ENCODE data around the gene MAL.

The MAL gene

DNA sequence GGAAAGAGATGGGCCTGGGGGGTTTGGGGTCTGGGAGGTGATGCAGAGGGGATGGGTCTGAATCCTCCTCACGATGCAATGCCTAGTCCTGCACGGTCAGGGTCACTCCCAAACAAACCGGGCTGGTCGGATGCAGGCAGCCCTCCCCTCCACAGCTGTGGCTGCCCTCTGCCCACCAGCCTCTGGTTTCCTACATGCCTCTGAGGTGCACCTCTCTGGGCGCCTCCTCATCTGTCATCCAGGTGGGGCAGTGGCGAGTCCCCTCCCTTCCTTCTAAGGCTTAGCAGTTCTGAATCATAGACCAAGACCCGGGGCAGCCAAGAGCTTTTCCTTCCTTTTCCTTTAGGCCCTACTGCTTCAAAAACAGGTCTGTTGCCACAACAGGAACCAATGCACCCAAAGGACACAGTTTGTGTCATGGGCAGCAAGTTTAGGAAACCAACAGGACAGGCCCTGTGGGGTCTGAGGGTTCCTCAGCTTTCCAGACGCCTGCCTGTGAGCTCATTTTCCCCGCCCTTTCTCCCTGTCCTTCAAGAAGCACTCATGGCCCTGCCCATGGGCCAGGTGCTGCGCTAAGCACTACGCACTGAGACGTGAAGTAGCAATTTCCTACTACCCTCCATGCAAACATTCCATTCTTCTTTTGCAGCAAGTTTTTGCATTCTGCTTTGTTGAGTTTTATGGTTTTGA lies 6.5 kb upstream of the MAL start:
- no peaks in the 10 kb centered on the region for H3K79me1 ChIP-seq (ENCODE audit: low read depth, low read length)
- DNase-seq (ENCODE audit: low spot score) = no peak
- H3K27me3 ChIP-seq (ENCODE audit: control insufficient read depth in 3 of 3, insufficient read depth in 3 of 3, low read depth in 1 of 3, low read length in 3 of 3) = peaks cover 0 to 66% (median 15%) of the 10 kb centered on the region in 3 experiments

DNA sequence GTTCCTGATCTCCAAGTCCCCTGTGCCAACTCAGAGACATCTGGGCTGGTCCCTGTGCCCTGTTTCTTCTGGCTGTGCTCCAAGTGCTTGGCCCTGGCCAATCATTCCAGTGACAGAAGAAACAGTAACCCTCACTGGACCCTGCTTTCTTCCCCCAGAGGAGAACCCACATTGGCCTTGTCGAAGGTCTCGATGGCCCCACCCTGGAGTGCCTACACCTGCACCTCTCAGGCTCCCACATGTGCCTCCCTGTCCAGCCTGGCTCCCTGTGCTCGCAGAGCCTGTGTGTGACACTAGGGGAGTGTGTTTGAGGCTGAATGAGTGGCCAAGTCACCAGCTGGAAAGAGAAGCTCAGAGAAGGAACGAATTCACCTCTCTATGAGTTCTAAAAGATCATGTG lies 5.9 kb upstream of the MAL start:
- H2AK5ac ChIP-seq (ENCODE audit: low read depth, low read length) = peak overlapping the region; percentile 23
- no peaks in the 10 kb centered on the region for H3K79me1 ChIP-seq (ENCODE audit: low read depth, low read length)
- H3K4me2 ChIP-seq (ENCODE audit: insufficient read depth, low read length, poor library complexity, severe bottlenecking) = no peak overlapping the region
- no peak overlapping the region for H2BK120ac ChIP-seq (ENCODE audit: low read depth, low read length)
- no peak overlapping the region for H4K91ac ChIP-seq (ENCODE audit: low read depth, low read length, poor library complexity)
- H3K9me3 ChIP-seq (replicated peaks in 1 of 2; ENCODE audit: control insufficient read depth in 2 of 2, insufficient read depth in 1 of 2, low read depth in 1 of 2, low read length in 2 of 2) = no peaks in the 10 kb centered on the region
- no peak overlapping the region for H3K4ac ChIP-seq (ENCODE audit: low read length)
- no peak overlapping the region for H3K18ac ChIP-seq (ENCODE audit: low read length)
- no peak overlapping the region for H2BK12ac ChIP-seq (ENCODE audit: low read length)
- no CpG with 5 or more reads among the region's 4 CpGs for WGBS, 2 donors (ENCODE audit: extremely low coverage in 2 of 2, insufficient read length in 2 of 2, insufficient replicate concordance in 1 of 2)
- no peak overlapping the region for H3K4me3 ChIP-seq (ENCODE audit: low read length in 2 of 2)
- peaks cover 0 to 69% (median 21%) of the 10 kb centered on the region in 3 experiments for H3K27me3 ChIP-seq (ENCODE audit: control insufficient read depth in 3 of 3, insufficient read depth in 3 of 3, low read depth in 1 of 3, low read length in 3 of 3)
- no peak overlapping the region for H2BK15ac ChIP-seq (ENCODE audit: low read length)
- no peaks in the 10 kb centered on the region for H3K4me1 ChIP-seq (ENCODE audit: control insufficient read depth in 2 of 2, insufficient read depth in 1 of 2, low read depth in 1 of 2, low read length in 2 of 2)
- no peak for DNase-seq (ENCODE audit: low spot score)
- no peak overlapping the region for H4K8ac ChIP-seq (ENCODE audit: low read depth, low read length)
- H3K23ac ChIP-seq (ENCODE audit: low read depth, low read length, poor library complexity) = no peak overlapping the region
- H3K27ac ChIP-seq (replicated peaks; ENCODE audit: low read length) = no peak overlapping the region
- no peaks in the 10 kb centered on the region for H3K36me3 ChIP-seq (replicated peaks in 1 of 2; ENCODE audit: control insufficient read depth in 2 of 2, insufficient read depth in 2 of 2, low read length in 2 of 2)
- H2BK5ac ChIP-seq (ENCODE audit: low read length) = no peak overlapping the region
- H3K9ac ChIP-seq (ENCODE audit: low read depth, low read length, poor library complexity) = no peak overlapping the region
- H3K14ac ChIP-seq (ENCODE audit: low read length) = no peak overlapping the region
- H2AFZ ChIP-seq (ENCODE audit: low read length) = no peak overlapping the region

More for the DNA sequence above, 6.5 kb upstream of the MAL start:
- H3K14ac ChIP-seq (ENCODE audit: low read length) = no peak overlapping the region
- H3K18ac ChIP-seq (ENCODE audit: low read length) = no peak overlapping the region
- H3K4me1 ChIP-seq (ENCODE audit: control insufficient read depth in 2 of 2, insufficient read depth in 1 of 2, low read depth in 1 of 2, low read length in 2 of 2) = no peaks in the 10 kb centered on the region
- H2AFZ ChIP-seq (ENCODE audit: low read length) = no peak overlapping the region
- H3K9ac ChIP-seq (ENCODE audit: low read depth, low read length, poor library complexity) = no peak overlapping the region
- no CpG with 5 or more reads among the region's 12 CpGs for WGBS, 2 donors (ENCODE audit: extremely low coverage in 2 of 2, insufficient read length in 2 of 2, insufficient replicate concordance in 1 of 2)
- no peak overlapping the region for H3K4me2 ChIP-seq (ENCODE audit: insufficient read depth, low read length, poor library complexity, severe bottlenecking)
- H3K4ac ChIP-seq (ENCODE audit: low read length) = no peak overlapping the region
- H3K9me3 ChIP-seq (replicated peaks in 1 of 2; ENCODE audit: control insufficient read depth in 2 of 2, insufficient read depth in 1 of 2, low read depth in 1 of 2, low read length in 2 of 2) = no peaks in the 10 kb centered on the region
- no peak overlapping the region for H3K4me3 ChIP-seq (ENCODE audit: low read length in 2 of 2)
- no peak overlapping the region for H2BK120ac ChIP-seq (ENCODE audit: low read depth, low read length)
- H2BK15ac ChIP-seq (ENCODE audit: low read length) = no peak overlapping the region
- no peak overlapping the region for H3K27ac ChIP-seq (replicated peaks; ENCODE audit: low read length)
- no peak overlapping the region for H2BK12ac ChIP-seq (ENCODE audit: low read length)
- H2AK5ac ChIP-seq (ENCODE audit: low read depth, low read length) = peak overlapping the region; percentile 23
- no peaks in the 10 kb centered on the region for H3K36me3 ChIP-seq (replicated peaks in 1 of 2; ENCODE audit: control insufficient read depth in 2 of 2, insufficient read depth in 2 of 2, low read length in 2 of 2)
- no peak overlapping the region for H4K8ac ChIP-seq (ENCODE audit: low read depth, low read length)
- H2BK5ac ChIP-seq (ENCODE audit: low read length) = no peak overlapping the region
- H4K91ac ChIP-seq (ENCODE audit: low read depth, low read length, poor library complexity) = no peak overlapping the region
- H3K23ac ChIP-seq (ENCODE audit: low read depth, low read length, poor library complexity) = no peak overlapping the region

DNA sequence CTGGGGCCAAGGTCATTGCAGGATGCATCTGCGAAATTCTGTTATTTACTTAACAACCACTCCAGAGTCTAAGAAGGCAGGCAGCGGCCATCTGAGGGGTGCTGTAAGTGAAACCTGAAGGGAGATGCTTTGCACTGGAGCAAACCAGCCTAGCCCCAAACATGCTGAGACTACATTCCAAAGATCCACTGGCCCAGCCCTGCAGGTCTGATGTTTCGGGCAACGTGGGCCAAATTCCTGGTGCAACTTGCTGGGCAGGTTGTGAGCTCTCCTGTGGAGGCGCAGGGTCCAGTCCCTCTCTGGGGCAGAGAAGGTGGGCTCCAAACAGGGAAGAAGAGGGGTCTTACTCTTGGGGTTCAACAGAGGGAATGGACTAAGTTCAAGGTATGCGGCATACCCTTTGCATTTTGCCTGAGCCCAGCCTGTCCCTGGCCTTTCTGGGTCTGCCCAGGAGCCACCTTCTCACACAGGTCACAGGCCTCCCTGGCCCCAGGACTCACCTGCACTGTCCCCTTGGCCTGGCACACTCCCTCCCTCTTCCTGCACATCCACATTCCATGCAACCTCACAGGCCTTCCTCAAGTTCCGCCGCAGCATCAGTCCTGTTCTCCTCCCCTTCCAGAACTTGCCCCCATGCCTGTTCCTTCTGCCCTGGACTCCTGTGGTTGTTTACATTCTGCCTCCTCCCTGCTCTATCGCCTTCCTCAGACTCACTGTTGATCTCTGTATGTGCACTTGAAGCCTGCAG lies 5.1 kb upstream of the MAL start:
- no peaks in the 10 kb centered on the region for H3K9me3 ChIP-seq (replicated peaks in 1 of 2; ENCODE audit: control insufficient read depth in 2 of 2, insufficient read depth in 1 of 2, low read depth in 1 of 2, low read length in 2 of 2)

DNA sequence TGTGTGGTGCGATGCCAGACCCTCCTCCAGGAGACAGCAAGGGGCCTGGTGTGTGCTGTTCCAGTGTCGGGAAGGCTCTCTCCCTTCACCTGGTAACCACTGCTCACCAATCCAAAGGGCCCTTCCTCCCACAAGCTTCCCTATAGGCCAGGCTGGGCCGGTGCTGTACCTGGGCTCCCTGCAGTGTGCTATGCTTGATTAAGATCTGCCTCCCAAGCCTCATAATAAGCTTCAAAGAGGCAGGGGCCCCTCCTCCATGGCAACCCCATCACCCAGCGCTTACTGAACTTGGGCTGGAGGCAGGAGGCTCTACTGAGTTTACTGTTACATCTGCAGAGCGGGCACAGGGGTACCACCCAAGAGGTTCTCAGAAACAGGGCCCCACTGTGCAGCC lies 4.5 kb upstream of the MAL start:
- no peak for DNase-seq (ENCODE audit: low spot score)
- H3K4me2 ChIP-seq (ENCODE audit: insufficient read depth, low read length, poor library complexity, severe bottlenecking) = no peak overlapping the region
- no peak overlapping the region for H2BK15ac ChIP-seq (ENCODE audit: low read length)
- no peak overlapping the region for H3K14ac ChIP-seq (ENCODE audit: low read length)
- H3K79me1 ChIP-seq (ENCODE audit: low read depth, low read length) = no peaks in the 10 kb centered on the region
- no peak overlapping the region for H2BK12ac ChIP-seq (ENCODE audit: low read length)
- H3K4ac ChIP-seq (ENCODE audit: low read length) = no peak overlapping the region
- H2AK5ac ChIP-seq (ENCODE audit: low read depth, low read length) = no peak overlapping the region
- H3K27me3 ChIP-seq (ENCODE audit: control insufficient read depth in 3 of 3, insufficient read depth in 3 of 3, low read depth in 1 of 3, low read length in 3 of 3) = peaks cover 14 to 76% (median 36%) of the 10 kb centered on the region in 3 experiments
- H3K9me3 ChIP-seq (replicated peaks in 1 of 2; ENCODE audit: control insufficient read depth in 2 of 2, insufficient read depth in 1 of 2, low read depth in 1 of 2, low read length in 2 of 2) = no peaks in the 10 kb centered on the region
- H4K8ac ChIP-seq (ENCODE audit: low read depth, low read length) = no peak overlapping the region
- H4K91ac ChIP-seq (ENCODE audit: low read depth, low read length, poor library complexity) = no peak overlapping the region
- H3K36me3 ChIP-seq (replicated peaks in 1 of 2; ENCODE audit: control insufficient read depth in 2 of 2, insufficient read depth in 2 of 2, low read length in 2 of 2) = no peaks in the 10 kb centered on the region
- H2BK5ac ChIP-seq (ENCODE audit: low read length) = no peak overlapping the region
- no peak overlapping the region for H3K18ac ChIP-seq (ENCODE audit: low read length)
- no peak overlapping the region for H2BK120ac ChIP-seq (ENCODE audit: low read depth, low read length)
- no peak overlapping the region for H3K23ac ChIP-seq (ENCODE audit: low read depth, low read length, poor library complexity)
- H3K27ac ChIP-seq (replicated peaks; ENCODE audit: low read length) = no peak overlapping the region
- H3K4me3 ChIP-seq (ENCODE audit: low read length in 2 of 2) = no peak overlapping the region
- H3K4me1 ChIP-seq (ENCODE audit: control insufficient read depth in 2 of 2, insufficient read depth in 1 of 2, low read depth in 1 of 2, low read length in 2 of 2) = peaks cover 0 to 2% of the 10 kb centered on the region in 2 donors
- no peak overlapping the region for H2AFZ ChIP-seq (ENCODE audit: low read length)
- H3K9ac ChIP-seq (ENCODE audit: low read depth, low read length, poor library complexity) = peak overlapping the region; percentile 57
- no CpG with 5 or more reads among the region's 5 CpGs for WGBS, 2 donors (ENCODE audit: extremely low coverage in 2 of 2, insufficient read length in 2 of 2, insufficient replicate concordance in 1 of 2)

More for the DNA sequence above, 5.1 kb upstream of the MAL start:
- Histone ChIP-seq H2BK120ac (ENCODE audit: low read depth, low read length) (no peak overlapping the region), H4K8ac (ENCODE audit: low read depth, low read length) (no peak overlapping the region), H3K4me3 (ENCODE audit: low read length in 2 of 2) (no peak overlapping the region), H3K18ac (ENCODE audit: low read length) (no peak overlapping the region), H3K27me3 (ENCODE audit: control insufficient read depth in 3 of 3, insufficient read depth in 3 of 3, low read depth in 1 of 3, low read length in 3 of 3) (peaks cover 8 to 72% (median 30%) of the 10 kb centered on the region in 3 experiments), H3K23ac (ENCODE audit: low read depth, low read length, poor library complexity) (no peak overlapping the region), H2BK12ac (ENCODE audit: low read length) (no peak overlapping the region), H3K4me1 (ENCODE audit: control insufficient read depth in 2 of 2, insufficient read depth in 1 of 2, low read depth in 1 of 2, low read length in 2 of 2) (peaks cover 0 to 2% of the 10 kb centered on the region in 2 donors), H3K14ac (ENCODE audit: low read length) (no peak overlapping the region), H3K27ac (replicated peaks; ENCODE audit: low read length) (no peak overlapping the region), H2BK5ac (ENCODE audit: low read length) (no peak overlapping the region), H2AK5ac (ENCODE audit: low read depth, low read length) (peak overlapping the region; percentile 30), H3K36me3 (replicated peaks in 1 of 2; ENCODE audit: control insufficient read depth in 2 of 2, insufficient read depth in 2 of 2, low read length in 2 of 2) (no peaks in the 10 kb centered on the region), H2AFZ (ENCODE audit: low read length) (no peak overlapping the region), H4K91ac (ENCODE audit: low read depth, low read length, poor library complexity) (no peak overlapping the region), H3K9ac (ENCODE audit: low read depth, low read length, poor library complexity) (peak overlapping the region; percentile 57), H3K4ac (ENCODE audit: low read length) (no peak overlapping the region), H3K4me2 (ENCODE audit: insufficient read depth, low read length, poor library complexity, severe bottlenecking) (no peak overlapping the region), H2BK15ac (ENCODE audit: low read length) (no peak overlapping the region), H3K79me1 (ENCODE audit: low read depth, low read length) (no peaks in the 10 kb centered on the region)
- no peak for DNase-seq (ENCODE audit: low spot score)
- no CpG with 5 or more reads among the region's 9 CpGs for WGBS, 2 donors (ENCODE audit: extremely low coverage in 2 of 2, insufficient read length in 2 of 2, insufficient replicate concordance in 1 of 2)
